ENCODE measurements around the gene PRSS57. TPM values are rescaled to one million over a fixed set of nuclear protein-coding genes. Genes with fewer than 3 reads are reported as not detected.
"Not testable (repeated sequence)": the region's sequence is repeated elsewhere in the genome, so short reads cannot be mapped to it uniquely, and the experiment has no call there.

Gene PRSS57
- total RNA-seq: not detected

GRCh38 chr19:695352-695949 lies at the start of gene PRSS57:
Gene PRSS57, minus strand, starts transcription at chr19:695452. Its CDS starts 22 bp downstream, at chr19:695430.
- H3K4me1 ChIP-seq (ENCODE audit: control insufficient read depth in 1 of 2, low read depth in 2 of 2): no peaks in the 10 kb centered on the region
- no peak within 1 kb of the TSS for H3K27ac ChIP-seq
- no peak for DNase-seq (ENCODE audit: low spot score)
- ATAC-seq (ENCODE audit: insufficient number of reproducible peaks, low FRiP score, low read depth): no peak
- no peaks in the 10 kb centered on the region for H3K9me3 ChIP-seq
- no peaks in the 10 kb centered on the region for H3K36me3 ChIP-seq
- no peak for TF ChIP-seq CTCF (IDR thresholded peaks at IDR 0.05)
- H3K4me3 ChIP-seq: no peak within 1 kb of the TSS
- H3K27me3 ChIP-seq (replicated peaks; ENCODE audit: insufficient read depth): no peaks in the 10 kb centered on the region

DNA sequence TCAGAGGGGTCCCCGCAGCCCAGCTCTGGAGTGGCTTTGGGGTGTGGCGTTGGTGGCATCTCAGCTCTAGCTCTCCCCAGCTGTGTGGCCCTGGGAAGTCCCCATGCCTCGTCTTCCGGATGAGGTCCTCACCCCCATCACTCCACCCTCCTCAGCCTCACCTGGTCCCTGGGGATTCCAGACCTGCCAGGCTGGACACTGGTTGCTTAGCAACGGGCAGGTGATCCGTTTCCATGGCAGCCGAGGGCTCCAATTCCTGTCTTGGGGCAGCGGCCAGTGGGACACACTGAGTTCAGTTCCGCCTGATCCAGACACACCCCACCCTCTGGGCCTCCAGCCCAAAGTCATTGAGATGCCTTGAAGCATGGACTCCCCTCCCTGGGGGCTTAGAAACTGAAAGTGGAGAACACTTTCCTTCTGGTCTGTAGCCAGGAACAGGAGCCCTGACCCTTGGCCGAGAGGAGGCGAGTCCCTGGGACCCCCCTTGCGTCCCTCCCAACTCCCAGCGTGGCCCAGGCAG lies 48.0 kb upstream of the PRSS57 start:
- ATAC-seq (ENCODE audit: insufficient number of reproducible peaks, low FRiP score, low read depth): no peak
- no peak for TF ChIP-seq CTCF (IDR thresholded peaks at IDR 0.05)
- Histone ChIP-seq H3K27me3 (replicated peaks; ENCODE audit: insufficient read depth) (no peaks in the 10 kb centered on the region), H3K4me3 (no peak overlapping the region), H3K36me3 (no peaks in the 10 kb centered on the region), H3K27ac (no peak overlapping the region), H3K9me3 (peaks cover 16% of the 10 kb centered on the region), H3K4me1 (ENCODE audit: control insufficient read depth in 1 of 2, low read depth in 2 of 2) (no peaks in the 10 kb centered on the region)
- no peak for DNase-seq (ENCODE audit: low spot score)

DNA sequence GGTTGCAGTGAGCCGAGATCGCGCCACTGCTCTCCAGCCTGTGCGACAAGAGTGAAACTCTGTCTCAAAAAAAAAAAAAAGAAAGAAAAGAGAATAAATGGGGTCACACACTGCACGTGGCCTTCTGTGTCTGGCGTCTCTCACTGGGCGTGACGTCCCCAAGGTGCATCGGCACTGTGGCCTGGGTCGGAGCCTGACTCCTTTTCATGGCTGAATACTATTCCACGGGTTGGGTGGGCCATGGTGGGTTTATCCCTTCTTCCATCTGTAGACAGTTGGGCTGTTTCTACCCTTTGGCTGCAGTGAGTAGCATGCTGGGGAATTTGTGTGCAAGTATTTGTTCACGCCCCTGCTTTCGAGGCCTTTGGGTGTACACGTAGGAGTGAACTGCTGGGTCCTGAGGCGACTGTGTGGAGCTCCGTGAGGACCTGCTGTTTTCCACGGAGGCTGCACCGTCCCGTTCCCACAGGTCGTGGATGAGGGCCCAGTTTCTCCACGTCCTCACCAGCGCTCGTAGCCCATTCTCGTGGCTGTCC lies 47.4 kb upstream of the PRSS57 start:
- Histone ChIP-seq H3K4me1 (ENCODE audit: control insufficient read depth in 1 of 2, low read depth in 2 of 2) (no peaks in the 10 kb centered on the region), H3K27me3 (replicated peaks; ENCODE audit: insufficient read depth) (no peaks in the 10 kb centered on the region), H3K9me3 (peaks cover 12% of the 10 kb centered on the region), H3K27ac (no peak overlapping the region), H3K4me3 (no peak overlapping the region), H3K36me3 (no peaks in the 10 kb centered on the region)
- no peak for ATAC-seq (ENCODE audit: insufficient number of reproducible peaks, low FRiP score, low read depth)
- DNase-seq (ENCODE audit: low spot score): no peak
- TF ChIP-seq CTCF (IDR thresholded peaks at IDR 0.05): no peak

- H3K27me3 ChIP-seq (replicated peaks; ENCODE audit: insufficient read depth): no peaks in the 10 kb centered on the region
- peaks cover 8% of the 10 kb centered on the region for H3K9me3 ChIP-seq
- no peak overlapping the region for H3K4me3 ChIP-seq
- TF ChIP-seq CTCF (IDR thresholded peaks at IDR 0.05): no peak
- no peaks in the 10 kb centered on the region for H3K4me1 ChIP-seq (ENCODE audit: control insufficient read depth in 1 of 2, low read depth in 2 of 2)
- ATAC-seq (ENCODE audit: insufficient number of reproducible peaks, low FRiP score, low read depth) (no peak), DNase-seq (ENCODE audit: low spot score) (no peak)
- no peak overlapping the region for H3K27ac ChIP-seq
- H3K36me3 ChIP-seq: no peaks in the 10 kb centered on the region
These were observed 46.4 kb upstream of the PRSS57 start for GRCh38 chr19:741506-742131.

- H3K4me1 ChIP-seq (ENCODE audit: control insufficient read depth in 1 of 2, low read depth in 2 of 2); H3K27me3 ChIP-seq (replicated peaks; ENCODE audit: insufficient read depth); ATAC-seq (ENCODE audit: insufficient number of reproducible peaks, low FRiP score, low read depth); H3K4me3 ChIP-seq; H3K9me3 ChIP-seq; H3K36me3 ChIP-seq; DNase-seq (ENCODE audit: low spot score); H3K27ac ChIP-seq: not testable (repeated sequence)
These were observed 45.7 kb upstream of the PRSS57 start for GRCh38 chr19:740816-741505.

All from thoracic aorta (tissue), 2 donors.